ENCODE measurements around the gene HIBCH.
"Not testable (repeated sequence)": the region's sequence is repeated elsewhere in the genome, so short reads cannot be mapped to it uniquely, and the experiment has no call there.

The HIBCH gene

GRCh38 chr2:190303647-190304046, 16.0 kb downstream of the HIBCH start:
- DNase-seq = no peak

GRCh38 chr2:190302052-190302451, 17.6 kb downstream of the HIBCH start:
- no peak for DNase-seq

- DNase-seq = no peak
Observed at GRCh38 chr2:190301032-190301431, 18.6 kb downstream of the HIBCH start.

GRCh38 chr2:190297880-190298279, 21.7 kb downstream of the HIBCH start:
- not testable (repeated sequence) for DNase-seq

GRCh38 chr2:190283783-190284182, 35.8 kb downstream of the HIBCH start:
- DNase-seq = no peak

- DNase-seq = no peak
Observed at GRCh38 chr2:190280565-190281350, 38.9 kb downstream of the HIBCH start.

GRCh38 chr2:190279256-190280134, 40.1 kb downstream of the HIBCH start:
- DNase-seq = not testable (repeated sequence)

- no peak for DNase-seq
Observed at GRCh38 chr2:190277234-190278112, 42.2 kb downstream of the HIBCH start.

GRCh38 chr2:190272457-190272842, 47.2 kb downstream of the HIBCH start:
- no peak for DNase-seq

- DNase-seq = no peak
Observed at GRCh38 chr2:190271783-190272456, 47.7 kb downstream of the HIBCH start.

GRCh38 chr2:190270298-190270697, 49.3 kb downstream of the HIBCH start:
- DNase-seq = no peak

GRCh38 chr2:190269699-190270098, 49.9 kb downstream of the HIBCH start:
- not testable (repeated sequence) for DNase-seq

- no peak for DNase-seq
Observed at GRCh38 chr2:190267302-190267701, 52.3 kb downstream of the HIBCH start.

- DNase-seq = no peak
Observed at GRCh38 chr2:190266314-190266713, 53.3 kb downstream of the HIBCH start.

GRCh38 chr2:190261851-190262250, 57.8 kb downstream of the HIBCH start:
- DNase-seq = no peak

- no peak for DNase-seq
Observed at GRCh38 chr2:190256087-190256486, 63.5 kb downstream of the HIBCH start.

- no peak for DNase-seq
Observed at GRCh38 chr2:190255676-190256075, 64.0 kb downstream of the HIBCH start.

- no peak for DNase-seq
Observed at GRCh38 chr2:190254063-190254850, 65.4 kb downstream of the HIBCH start.

GRCh38 chr2:190250421-190250820, 69.2 kb downstream of the HIBCH start:
- no peak for DNase-seq

- DNase-seq = no peak
Observed at GRCh38 chr2:190235551-190236075, 84.0 kb downstream of the HIBCH start.

- DNase-seq = no peak
Observed at GRCh38 chr2:190235101-190235500, 84.5 kb downstream of the HIBCH start.
